HG03066 (cell line): Measurements from ENCODE around the gene MAP1B.

Experiments
- ATAC-seq: cut with Tn5 transposase; IDR thresholded peaks from one replicate; pipeline ENCODE4 v1.9.1; 2021; ENCODE audit warnings: low read depth; ENCODE audit not compliant: unreplicated experiment

The MAP1B gene

DNA sequence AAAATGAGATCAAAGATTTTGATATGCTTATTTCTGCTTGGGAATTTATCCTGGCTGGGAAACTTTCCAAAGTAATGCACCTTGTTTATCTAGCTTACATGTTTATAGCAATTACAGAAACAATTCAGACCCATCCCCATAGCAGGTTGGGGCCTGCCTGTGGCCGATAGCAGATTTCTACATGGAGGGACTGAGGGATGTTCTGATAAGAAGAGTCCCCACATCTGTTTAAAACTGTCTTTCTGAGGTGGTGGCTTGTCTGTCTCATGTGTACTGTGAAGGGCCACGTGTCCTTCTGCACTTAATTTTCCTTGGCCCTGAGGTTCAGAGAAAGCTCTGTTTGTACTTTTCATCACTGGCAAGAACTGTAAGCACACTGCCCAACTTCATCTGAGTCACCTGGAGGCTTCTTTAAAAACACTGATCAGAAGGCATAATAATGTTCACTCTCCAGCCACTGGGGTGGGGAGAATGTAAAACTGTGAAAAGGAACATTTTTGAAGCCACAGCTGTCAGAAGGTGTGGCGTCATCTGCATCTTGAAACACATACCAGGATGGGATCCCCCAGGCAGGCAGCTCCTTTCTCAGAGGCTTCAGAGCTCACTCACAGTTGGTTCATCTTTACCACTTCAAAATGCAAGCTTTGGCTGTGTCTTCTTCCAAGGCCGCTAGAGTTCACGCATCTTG is 80.3 kb downstream of the MAP1B start:
- ATAC-seq, result no peak

GRCh38 chr5:72188166-72188565 is 80.9 kb downstream of the MAP1B start:
- ATAC-seq, result no peak

- no peak for ATAC-seq
These were observed 81.9 kb downstream of the MAP1B start for GRCh38 chr5:72189146-72189545.

DNA sequence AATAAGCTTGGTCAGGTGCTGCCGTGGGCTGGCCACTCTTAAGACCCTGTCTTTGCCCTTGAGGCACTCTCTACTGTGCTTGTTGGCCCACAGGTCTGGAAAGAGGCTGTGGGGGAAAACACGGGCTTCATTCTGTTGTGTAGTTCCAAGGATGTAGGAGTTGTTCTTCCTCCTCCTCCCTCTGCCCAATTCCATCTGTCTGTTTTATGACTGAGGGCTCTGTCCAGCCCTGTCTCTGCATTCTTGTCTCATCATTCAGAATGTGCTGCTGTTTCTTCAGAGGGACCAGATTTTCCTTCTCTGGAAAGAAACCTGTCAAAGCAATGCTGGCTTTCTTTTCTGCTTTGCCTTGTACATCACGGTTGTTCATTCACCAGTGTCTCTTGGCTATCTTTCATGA is 84.1 kb downstream of the MAP1B start:
- no peak for ATAC-seq

- ATAC-seq, result peak; percentile 93
These were observed 87.6 kb downstream of the MAP1B start for GRCh38 chr5:72194846-72195245.

- ATAC-seq, result no peak
These were observed 88.3 kb downstream of the MAP1B start for GRCh38 chr5:72195581-72195980.

DNA sequence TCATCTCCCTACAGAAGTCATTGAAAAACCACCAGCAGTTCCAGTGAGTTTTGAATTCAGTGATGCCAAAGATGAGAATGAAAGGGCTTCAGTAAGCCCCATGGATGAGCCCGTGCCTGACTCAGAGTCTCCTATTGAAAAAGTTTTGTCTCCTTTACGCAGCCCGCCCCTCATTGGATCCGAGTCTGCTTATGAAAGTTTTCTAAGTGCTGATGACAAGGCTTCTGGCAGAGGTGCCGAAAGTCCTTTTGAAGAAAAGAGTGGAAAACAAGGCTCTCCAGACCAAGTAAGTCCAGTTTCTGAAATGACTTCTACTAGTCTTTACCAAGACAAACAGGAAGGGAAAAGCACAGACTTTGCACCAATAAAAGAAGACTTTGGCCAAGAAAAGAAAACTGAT is 90.1 kb downstream of the MAP1B start:
- no peak for ATAC-seq

- no peak for ATAC-seq
These were observed 92.4 kb downstream of the MAP1B start for GRCh38 chr5:72199681-72200080.

DNA sequence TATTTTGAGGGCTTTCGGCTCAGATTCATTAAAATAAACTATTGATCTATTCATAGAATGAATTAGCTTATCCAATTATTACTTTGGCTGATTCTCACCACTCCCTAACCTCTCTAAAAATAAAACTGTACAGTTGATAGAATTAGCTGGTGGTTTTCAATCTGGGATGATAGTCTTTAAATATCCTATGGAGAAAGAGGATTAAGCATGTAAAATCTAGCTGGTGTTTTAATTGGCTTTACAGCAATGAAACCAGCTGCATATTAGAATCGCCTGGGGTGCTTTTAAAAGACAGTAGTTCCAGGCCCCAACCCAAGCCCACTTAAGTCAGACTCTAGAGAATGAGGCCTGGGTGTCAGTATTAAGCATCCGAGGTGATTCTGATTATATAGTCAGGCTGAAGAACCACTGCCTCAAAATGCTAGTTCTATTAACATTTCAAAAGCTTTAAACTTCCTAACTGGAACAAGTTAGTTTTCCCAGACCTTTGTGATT is 95.1 kb downstream of the MAP1B start:
- no peak for ATAC-seq

DNA sequence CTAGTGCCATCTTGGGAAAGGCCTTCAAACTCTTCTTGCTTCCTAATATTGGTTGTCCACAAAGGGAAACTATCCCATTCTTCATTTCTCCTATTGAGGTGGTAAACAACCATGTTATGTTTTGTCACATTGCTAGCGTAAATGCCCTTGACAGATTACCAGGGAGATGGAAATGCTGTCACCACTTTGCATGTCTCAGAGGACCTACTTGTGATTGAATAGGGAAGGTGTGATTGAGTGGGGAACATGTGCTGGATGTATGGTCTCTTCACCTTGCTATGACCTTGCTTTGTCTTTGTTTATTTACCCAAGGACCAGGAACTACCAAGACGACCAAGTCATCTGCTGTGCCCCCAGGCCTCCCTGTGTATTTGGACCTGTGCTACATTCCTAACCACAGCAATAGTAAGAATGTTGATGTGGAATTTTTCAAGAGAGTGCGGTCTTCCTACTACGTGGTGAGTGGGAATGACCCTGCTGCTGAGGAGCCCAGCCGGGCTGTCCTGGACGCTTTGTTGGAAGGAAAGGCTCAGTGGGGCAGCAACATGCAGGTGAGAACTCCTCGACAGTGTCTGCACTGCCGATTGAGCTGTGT is 96.1 kb downstream of the MAP1B start:
- ATAC-seq, result no peak

DNA sequence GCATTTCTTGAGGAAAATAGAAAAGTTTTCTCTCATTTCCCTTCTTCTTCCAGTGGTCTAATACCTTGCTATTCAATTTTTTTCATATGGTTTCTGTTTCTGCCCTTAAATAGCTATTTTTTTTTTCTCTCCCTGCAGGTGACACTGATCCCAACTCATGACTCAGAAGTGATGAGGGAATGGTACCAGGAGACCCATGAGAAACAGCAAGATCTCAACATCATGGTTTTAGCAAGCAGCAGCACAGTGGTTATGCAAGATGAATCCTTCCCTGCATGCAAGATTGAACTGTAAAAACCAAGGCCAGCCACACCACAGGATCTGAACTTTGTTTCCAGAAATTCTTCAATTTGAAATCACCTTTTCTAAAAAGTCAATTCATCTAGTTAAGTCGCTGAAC is 97.7 kb downstream of the MAP1B start:
- no peak for ATAC-seq

DNA sequence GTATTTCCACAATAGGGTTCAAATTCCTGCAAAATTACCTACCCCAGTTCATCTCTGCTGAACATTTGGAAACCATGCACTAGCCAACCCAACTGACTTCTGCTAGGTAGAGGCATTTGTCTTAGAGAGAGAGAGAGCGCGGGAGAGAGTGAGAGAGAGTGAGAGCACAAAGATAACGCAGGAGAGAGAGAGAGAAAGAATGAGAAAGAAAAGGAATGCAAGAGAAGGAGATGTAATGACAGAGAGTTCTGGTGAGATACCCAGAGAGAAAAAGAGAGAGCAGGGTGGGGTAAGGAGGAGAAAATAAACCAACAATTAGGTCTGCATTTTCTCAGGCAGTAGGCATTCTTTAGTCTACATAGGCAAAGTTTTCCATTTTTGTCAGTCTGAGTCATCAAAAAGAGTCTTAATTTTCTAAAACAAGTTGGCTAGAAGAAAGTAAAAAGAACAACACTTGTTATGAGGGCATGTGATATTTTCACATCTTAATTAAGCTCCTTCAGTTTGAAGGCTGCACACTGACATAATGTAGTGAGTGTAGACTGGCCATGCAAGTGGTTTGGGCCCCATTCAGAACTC is 98.2 kb downstream of the MAP1B start:
- ATAC-seq, result no peak

DNA sequence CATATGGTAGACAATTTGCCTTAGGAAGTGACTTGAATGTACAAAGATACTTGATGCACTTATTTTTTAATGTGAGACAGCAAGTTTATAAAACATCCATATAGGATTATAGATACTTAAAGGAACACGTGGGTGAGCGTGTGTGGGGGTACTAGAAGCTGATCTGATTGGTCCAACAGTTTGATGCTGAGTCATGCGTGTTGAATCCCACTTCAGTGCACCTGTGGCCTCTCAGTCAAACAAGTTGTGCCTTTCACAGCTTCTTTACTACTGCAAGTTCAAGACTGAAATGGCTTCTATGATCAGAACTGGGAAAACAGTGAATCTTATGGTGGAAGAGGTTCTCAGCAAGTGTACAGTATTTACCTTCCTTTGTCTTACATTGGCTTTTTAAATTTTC is 98.9 kb downstream of the MAP1B start:
- ATAC-seq, result no peak

DNA sequence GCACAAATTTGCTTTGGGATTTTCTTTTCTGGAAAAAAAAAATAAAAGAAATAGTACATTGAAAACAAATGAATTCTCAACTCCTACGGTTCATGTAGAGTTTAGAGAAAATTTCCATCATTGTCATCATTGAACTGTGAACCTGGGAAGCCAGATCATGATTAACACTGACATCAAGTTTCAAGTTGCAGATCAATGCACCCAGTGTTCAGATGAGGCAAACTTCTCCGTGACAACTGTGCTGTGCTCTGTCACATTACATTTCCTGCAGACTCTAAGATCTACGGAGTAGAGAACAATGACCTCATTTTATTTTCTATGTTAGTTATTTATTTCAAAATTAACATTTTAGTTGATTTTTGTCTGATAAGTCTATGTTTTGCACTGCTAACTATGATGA is 99.7 kb downstream of the MAP1B start:
- no peak for ATAC-seq

DNA sequence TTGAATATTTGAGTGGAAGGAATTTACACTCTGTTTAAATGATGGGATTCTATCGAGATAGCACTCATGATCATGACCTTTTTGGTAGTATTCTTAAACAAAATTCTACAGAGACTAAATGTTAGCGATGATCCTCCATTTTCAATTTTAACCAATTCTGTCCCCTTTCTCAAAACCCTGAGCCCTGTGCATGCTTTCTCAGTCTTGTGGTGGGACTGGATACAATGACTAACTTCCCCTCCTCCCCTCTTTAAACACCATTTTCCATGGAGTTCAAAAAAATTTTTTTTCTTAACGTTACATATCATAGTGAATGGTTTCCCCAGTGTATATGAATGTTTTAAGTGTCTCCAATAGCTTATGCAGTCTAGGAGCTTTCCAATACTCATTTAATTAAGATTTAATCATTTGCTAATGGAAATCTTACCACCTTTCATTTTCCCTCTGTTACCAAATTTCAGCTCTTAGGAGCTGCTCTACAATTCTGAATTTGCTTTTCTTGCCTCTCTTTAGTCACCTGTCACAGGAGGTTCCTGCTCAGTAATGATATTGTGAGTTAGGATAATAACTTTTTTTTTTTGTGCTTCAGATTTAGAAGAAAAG is 101.2 kb downstream of the MAP1B start:
- no peak for ATAC-seq

DNA sequence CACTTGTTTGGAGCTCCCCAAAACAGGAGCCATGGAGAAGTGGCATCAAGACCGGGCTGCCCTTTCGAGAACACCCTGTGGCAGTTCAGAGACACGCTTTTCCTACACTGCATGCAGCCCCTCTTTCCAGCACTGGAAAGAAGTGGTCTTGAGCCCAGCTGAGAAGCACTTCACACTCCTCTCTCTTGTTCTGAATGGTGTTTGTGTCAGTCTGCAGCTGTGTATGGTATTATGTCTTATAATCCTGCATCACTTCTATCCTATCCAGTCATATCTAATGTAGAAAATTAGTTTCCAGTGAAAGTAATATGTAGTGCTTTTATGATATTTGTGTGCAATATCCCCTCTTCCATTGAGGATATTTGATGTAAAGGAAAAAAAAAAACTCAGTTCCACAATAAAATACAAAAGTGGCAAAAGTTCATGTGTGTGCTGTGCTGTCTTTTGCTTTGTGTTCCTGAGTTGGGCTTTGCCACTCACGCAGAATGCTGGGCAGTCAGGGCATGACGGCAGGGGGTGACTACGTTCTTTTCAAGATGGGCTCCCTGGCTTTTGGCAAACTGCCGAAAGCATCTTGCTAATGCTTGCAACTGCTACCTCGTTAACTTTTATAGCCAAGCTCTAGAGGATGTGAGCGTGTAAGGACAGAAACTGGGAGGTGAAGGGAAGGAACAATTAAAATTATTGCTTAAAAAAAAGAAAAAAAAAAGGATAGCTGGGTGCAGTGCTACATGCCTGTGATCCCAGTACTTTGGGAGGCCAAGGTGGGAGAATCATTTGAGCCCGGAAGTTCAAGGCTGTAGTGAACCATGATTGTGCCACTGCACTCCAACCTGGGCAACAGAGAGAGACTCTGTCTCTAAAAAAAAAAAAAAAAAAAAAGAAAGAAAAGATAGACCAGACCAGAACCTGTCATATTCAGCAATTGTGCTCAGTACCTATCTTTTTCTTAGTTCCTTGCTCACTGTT is 102.2 kb downstream of the MAP1B start:
- ATAC-seq, result no peak

GRCh38 chr5:72210888-72211678 is 103.8 kb downstream of the MAP1B start:
- ATAC-seq, result no peak

GRCh38 chr5:72212171-72212570 is 104.9 kb downstream of the MAP1B start:
- no peak for ATAC-seq

DNA sequence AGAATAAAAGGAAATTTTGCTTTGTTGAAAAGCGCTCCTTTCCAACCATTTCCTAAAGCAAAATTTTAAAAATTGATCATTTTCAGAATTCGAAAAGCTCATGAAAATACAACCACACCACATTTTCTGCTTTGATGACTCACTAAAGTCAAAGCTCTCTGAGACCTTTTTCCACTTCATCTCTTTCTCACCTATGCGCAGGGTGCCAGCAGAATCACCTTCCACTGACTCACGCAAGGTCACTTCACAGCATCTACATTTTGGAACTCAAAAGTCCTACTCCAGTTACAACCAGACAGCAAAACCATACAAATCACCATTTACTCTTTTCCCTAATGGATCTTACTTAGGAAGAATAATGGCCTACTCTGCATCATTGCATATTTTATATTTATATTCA is 106.2 kb downstream of the MAP1B start:
- no peak for ATAC-seq

DNA sequence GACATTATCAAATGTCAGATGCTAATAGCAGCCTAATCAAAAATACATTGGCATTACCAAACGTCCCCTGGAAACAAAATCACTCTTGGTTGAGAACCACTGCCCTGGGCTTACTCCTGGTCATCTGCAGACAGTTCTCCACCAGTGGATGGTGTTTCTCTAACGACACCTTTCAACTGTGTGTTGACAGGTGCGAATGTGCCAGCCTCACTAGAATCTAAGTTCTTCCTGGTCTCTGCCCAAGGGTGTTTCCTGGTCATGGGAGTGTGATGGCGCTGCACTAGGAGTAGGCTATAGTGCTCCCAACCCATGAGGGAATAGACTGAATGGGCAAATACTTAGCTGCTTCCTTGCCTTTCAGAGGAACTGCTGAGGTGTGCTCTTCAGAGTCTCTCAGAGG is 106.9 kb downstream of the MAP1B start:
- no peak for ATAC-seq
